GM18951 (cell line): ENCODE data around the gene RAB5IF.
"Not testable (repeated sequence)": the region's sequence is repeated elsewhere in the genome, so short reads cannot be mapped to it uniquely, and the experiment has no call there.

Source experiments
- POLR2A ChIP-seq: IDR thresholded peaks from 4 replicates; pipeline ENCODE4 v1.6.1; 2011; ENCODE audit warnings: mild to moderate bottlenecking; ENCODE audit not compliant: insufficient read length, insufficient read depth; ENCODE audit errors: extremely low read depth
- in situ Hi-C: fragments of 300-500 bp; cut with MboI; formaldehyde crosslinking; loops from one replicate; pipeline ENCODE4 v1.12.0; 2022; ENCODE audit warnings: low sequenced_read_pairs, mixed read lengths, inconsistent platforms; ENCODE audit not compliant: unreplicated experiment

Gene RAB5IF

GRCh38 chr20:36624944-36625324, 19.4 kb downstream of the RAB5IF start:
- no peak for TF ChIP-seq POLR2A
- in situ Hi-C loops: loop anchor here (25.0 kb wide), 1 partner anchor 262 kb away; the partner anchor contains the start of gene TLDC2

- in situ Hi-C loops: no loop called here
- TF ChIP-seq POLR2A: no peak
Observed at GRCh38 chr20:36628076-36628475, 22.5 kb downstream of the RAB5IF start.

GRCh38 chr20:36629719-36630681, 24.4 kb downstream of the RAB5IF start:
- no peak for TF ChIP-seq POLR2A
- in situ Hi-C loops: no loop called here

- in situ Hi-C loops: no loop called here
- TF ChIP-seq POLR2A: no peak
Observed at GRCh38 chr20:36631646-36632045, 26.1 kb downstream of the RAB5IF start.

- in situ Hi-C loops: no loop called here
- no peak for TF ChIP-seq POLR2A
Observed at GRCh38 chr20:36632147-36632486, 26.5 kb downstream of the RAB5IF start.

GRCh38 chr20:36632487-36633284, 27.1 kb downstream of the RAB5IF start:
- in situ Hi-C loops: no loop called here
- TF ChIP-seq POLR2A: no peak

GRCh38 chr20:36633285-36633772, 27.8 kb downstream of the RAB5IF start:
- in situ Hi-C loops: no loop called here
- no peak for TF ChIP-seq POLR2A

- TF ChIP-seq POLR2A: no peak
- in situ Hi-C loops: no loop called here
Observed at GRCh38 chr20:36634342-36634741, 28.8 kb downstream of the RAB5IF start.

GRCh38 chr20:36638876-36639400, 33.4 kb downstream of the RAB5IF start:
- in situ Hi-C loops: not testable (repeated sequence)

GRCh38 chr20:36641506-36641843, 35.9 kb downstream of the RAB5IF start:
- in situ Hi-C loops: no loop called here
- no peak for TF ChIP-seq POLR2A

GRCh38 chr20:36642136-36642535, 36.6 kb downstream of the RAB5IF start:
- in situ Hi-C loops: no loop called here

GRCh38 chr20:36644032-36644705, 38.6 kb downstream of the RAB5IF start:
- TF ChIP-seq POLR2A: no peak
- in situ Hi-C loops: no loop called here

More at GRCh38 chr20:36642136-36642535, 36.6 kb downstream of the RAB5IF start:
- TF ChIP-seq POLR2A: no peak

- in situ Hi-C loops: no loop called here
Observed at GRCh38 chr20:36644706-36645095, 39.1 kb downstream of the RAB5IF start.

More at GRCh38 chr20:36644706-36645095, 39.1 kb downstream of the RAB5IF start:
- TF ChIP-seq POLR2A: no peak
